GM12878 (cell line): ENCODE results near the gene SEMA3D. TPM values are rescaled to one million over a fixed set of nuclear protein-coding genes. Genes with fewer than 3 reads are reported as not detected.

Source experiments
- ATAC-seq: fragments of 200-7000 bp; cut with Tn5 transposase; 3 replicates; pipeline ENCODE4 v1.9.1; 2020; ENCODE audit warnings: mild to moderate bottlenecking, moderate library complexity
- BruUV-seq: library from RNA; stranded (reverse); fragments of 400-500 nt; replicated peaks from 2 replicates; lab custom pipeline; 2021; lab: Mats Ljungman, UMichigan
- CTCF ChIA-PET: fragments of 300-600 bp; sonication (Branson Sonifier 250); formaldehyde crosslinking; extraction: SDS; loops from one replicate; lab custom pipeline; 2021; ENCODE audit warnings: inconsistent platforms; lab: Yijun Ruan, JAX
- POLR2A ChIA-PET: fragments of 350-600 bp; formaldehyde crosslinking; extraction: SDS; loops from one replicate; lab custom pipeline; 2021; ENCODE audit warnings: inconsistent platforms; lab: Charles Lee
- RAD21 ChIA-PET: fragments of 300-600 bp; sonication (Branson Sonifier 250); formaldehyde crosslinking; loops from one replicate; lab custom pipeline; 2023; ENCODE audit warnings: antibody characterized with exemption; ENCODE audit not compliant: unreplicated experiment; lab: Charles Lee
- SMC1A ChIA-PET: fragments of 300-600 bp; sonication (Branson Sonifier 250); formaldehyde crosslinking; loops from one replicate; lab custom pipeline; 2023; ENCODE audit not compliant: unreplicated experiment, uncharacterized antibody; lab: Charles Lee
- DNase-seq: peaks from one replicate; pipeline ENCODE4 v3.0.0-alpha.2; 2011; ENCODE audit warnings: low read depth, low spot score
- FAIRE-seq: peaks from 3 replicates; lab custom pipeline; 2011; peaks lifted over from hg19 to GRCh38; lab: Jason Lieb, UNC
- H2AFZ ChIP-seq: 2 replicates; pipeline ENCODE4 v1.6.0; 2011; ENCODE audit warnings: low read depth, low read length, control low read depth; ENCODE audit not compliant: control insufficient read depth
- H3K27ac ChIP-seq: 2 replicates; pipeline ENCODE4 v1.5.1; 2011; ENCODE audit warnings: control low read depth; ENCODE audit not compliant: control insufficient read depth, insufficient read depth
- H3K27me3 ChIP-seq, 2 experiments: replicated peaks in 1 of 2; 2 replicates each; pipeline versions ENCODE4 v1.6.0 to v1.6.1; 2011; ENCODE audit warnings: low read length in 1 of 2; ENCODE audit not compliant: control insufficient read depth in 2 of 2, insufficient read depth in 2 of 2
- H3K36me3 ChIP-seq, 2 experiments: 2 replicates each; pipeline ENCODE4 v1.5.1; 2011; ENCODE audit warnings: low read length in 1 of 2; ENCODE audit not compliant: control insufficient read depth in 2 of 2, insufficient read depth in 2 of 2
- H3K4me1 ChIP-seq: 2 replicates; pipeline ENCODE4 v1.6.1; 2011; ENCODE audit warnings: mild to moderate bottlenecking, low read length, moderate library complexity, mixed read lengths; ENCODE audit not compliant: control insufficient read depth, insufficient read depth
- H3K4me2 ChIP-seq: 2 replicates; pipeline ENCODE4 v1.6.0; 2011; ENCODE audit warnings: control low read depth; ENCODE audit not compliant: control insufficient read depth, insufficient read depth
- H3K4me3 ChIP-seq: fragments of 200-600 bp; sonication (generic); 2 replicates; pipeline ENCODE4 v1.5.1; 2016
- H3K79me2 ChIP-seq: 2 replicates; pipeline ENCODE4 v1.6.0; 2011; ENCODE audit warnings: low read length; ENCODE audit not compliant: control insufficient read depth, insufficient read depth
- H3K9ac ChIP-seq: 2 replicates; pipeline ENCODE4 v1.8.0; 2011; ENCODE audit warnings: low read length, control low read depth, mixed read lengths; ENCODE audit not compliant: control insufficient read depth, insufficient read depth
- H3K9me3 ChIP-seq: replicated peaks from 3 replicates; pipeline ENCODE4 v1.5.1; 2011; ENCODE audit warnings: mild to moderate bottlenecking, low read length; ENCODE audit not compliant: control insufficient read depth, insufficient read depth
- H4K20me1 ChIP-seq: 2 replicates; pipeline ENCODE4 v1.6.0; 2011; ENCODE audit not compliant: control insufficient read depth, insufficient read depth
- BHLHE40 ChIP-seq, 2 experiments: fragments of 450-650 bp in 1 of 2; IDR thresholded peaks; 2 replicates each; pipeline ENCODE4 v1.6.1; 2011 to 2017; ENCODE audit warnings: low read depth in 2 of 2, borderline replicate concordance in 1 of 2, improper control_type of control experiment in 1 of 2, low read length in 1 of 2, mild to moderate bottlenecking in 1 of 2
- BRCA1 ChIP-seq: IDR thresholded peaks from 2 replicates; pipeline ENCODE4 v1.6.1; 2011; ENCODE audit warnings: low read depth, low read length, improper control_type of control experiment
- CEBPZ ChIP-seq: fragments of 150-350 bp; IDR thresholded peaks from 2 replicates; pipeline ENCODE4 v1.6.1; 2016; ENCODE audit warnings: low read depth, low read length
- EZH2 ChIP-seq: IDR thresholded peaks from 2 replicates; pipeline ENCODE4 v1.6.1; 2012; ENCODE audit warnings: low read depth, mild to moderate bottlenecking, control low read depth, inconsistent platforms, low read length, borderline replicate concordance; ENCODE audit not compliant: control insufficient read depth
- FOS ChIP-seq: IDR thresholded peaks from 3 replicates; pipeline ENCODE4 v1.6.1; 2011; ENCODE audit warnings: borderline replicate concordance; ENCODE audit not compliant: insufficient read length; ENCODE audit errors: extremely low read depth
- MTA2 ChIP-seq: fragments of 450-650 bp; IDR thresholded peaks from 2 replicates; pipeline ENCODE4 v1.6.1; 2016; ENCODE audit warnings: low read depth, mild to moderate bottlenecking, moderate library complexity
- NFXL1 ChIP-seq: fragments of 450-650 bp; IDR thresholded peaks from 2 replicates; pipeline ENCODE4 v1.6.1; 2017; ENCODE audit warnings: antibody characterized with exemption, mild to moderate bottlenecking, borderline replicate concordance
- PML ChIP-seq: IDR thresholded peaks from 2 replicates; pipeline ENCODE4 v1.6.1; 2012; ENCODE audit warnings: low read length, inconsistent platforms
- ZSCAN29 ChIP-seq: fragments of 450-650 bp; IDR thresholded peaks from 2 replicates; pipeline ENCODE4 v1.6.1; 2017; ENCODE audit warnings: mild to moderate bottlenecking, moderate library complexity
- ZZZ3 ChIP-seq: IDR thresholded peaks from 2 replicates; pipeline ENCODE4 v1.6.1; 2011; ENCODE audit warnings: low read depth; ENCODE audit not compliant: control insufficient read depth, insufficient read length
- whole genome bisulfite sequencing: methylation state at CpG from one replicate; pipeline ENCODE4 v1.1.6; 2016; ENCODE audit warnings: low lambda C conversion rate; ENCODE audit not compliant: insufficient replicate concordance, insufficient coverage; ENCODE audit errors: missing lambda C conversion rate; 5-methylcytosine and 5-hydroxymethylcytosine counted together
- in situ Hi-C: fragments of 300-500 bp; cut with MboI; formaldehyde crosslinking; loops from 9 replicates; pipeline ENCODE4 v1.14.3; 2018; ENCODE audit warnings: mixed read lengths
- intact Hi-C: fragments of 100-400 bp; cut with micrococcal nuclease; formaldehyde crosslinking; loops from one replicate; pipeline ENCODE4 v1.14.2; 2022; ENCODE audit not compliant: unreplicated experiment
- polyA plus RNA-seq, 11 experiments: library from polyadenylated mRNA; depleted of rRNA in 4 of 11; unstranded in 6 of 11; stranded (reverse) in 5 of 11; fragments of >200 nt; fragmentation: Nextera tagmentation in 4 of 11; fragmentation: Illumina TruSeq in 1 of 11; extraction: Ambion mirVana in 4 of 11; extraction: Trizol in 1 of 11; gene quantifications; 1 replicate in 1 of 11; 2 replicates in 10 of 11; pipeline versions ENCODE4 v1.2.1 to v1.2.3, GENCODE V29; 2011 to 2016; ENCODE audit warnings: inconsistent platforms in 2 of 11, missing spikeins in 2 of 11, low read depth in 1 of 11
- total RNA-seq, 4 experiments: library from RNA; depleted of rRNA in 3 of 4; stranded (reverse); fragments of >200 nt in 3 of 4; fragmentation: Illumina TruSeq in 1 of 4; extraction: Trizol in 1 of 4; gene quantifications; 2 replicates each; pipeline versions ENCODE4 v1.2.1 to v1.2.3, GENCODE V29; 2013 to 2021

The SEMA3D gene
- total and polyA plus RNA-seq, 10 of the 15 experiments (the other 5 are each of a cell fraction or from before 2014, with no cell fraction given): 0.04 TPM; not detected in 9

- no peak for TF ChIP-seq BHLHE40 (IDR thresholded peaks at IDR 0.05; ENCODE audit: borderline replicate concordance in 1 of 2, low read depth in 2 of 2, low read length in 1 of 2)
- no peak for TF ChIP-seq ZSCAN29
- TF ChIP-seq EZH2: no peak
These were observed 153.6 kb downstream of the SEMA3D start (continued) for GRCh38 chr7:85033263-85033662.

GRCh38 chr7:85031475-85031874 is 155.4 kb downstream of the SEMA3D start:
- Histone ChIP-seq H3K9ac (no peak overlapping the region), H3K4me3 (no peak overlapping the region), H2AFZ (no peak overlapping the region), H3K4me2 (no peak overlapping the region), H3K36me3 (no peaks in the 10 kb centered on the region), H3K27me3 (no peaks in the 10 kb centered on the region), H3K4me1 (no peaks in the 10 kb centered on the region), H3K27ac (no peak overlapping the region), H3K9me3 (no peaks in the 10 kb centered on the region), H3K79me2 (no peaks in the 10 kb centered on the region), H4K20me1 (no peaks in the 10 kb centered on the region)
- ChIA-PET SMC1A (interaction anchor here (0.7 to 1.5 kb wide), 3 partner anchors 521 to 1095 kb away, joined by 3 to 4 read pairs (median 3); no protein-coding TSS in a partner anchor), CTCF (interaction anchor here (0.6 to 9.3 kb wide), 8 partner anchors 11 to 1096 kb away, joined by 3 to 45 read pairs (median 4); no protein-coding TSS in a partner anchor), POLR2A (no interaction called here), RAD21 (no interaction called here)
- intact Hi-C loops: loop anchor here (1.0 to 5.0 kb wide), 4 partner anchors 523 to 1437 kb away; no protein-coding TSS in a partner anchor
- FAIRE-seq: no peak
- WGBS: 62% methylated on average over 3 of the region's 3 CpGs
- DNase-seq: no peak
- no peak for ATAC-seq
- no TSS peak for BruUV-seq
- in situ Hi-C loops: loop anchor here (25.0 kb wide), 1 partner anchor 706 kb away; no protein-coding TSS in a partner anchor
- no peak for TF ChIP-seq CEBPZ
- TF ChIP-seq NFXL1: no peak
- no peak for TF ChIP-seq FOS
- TF ChIP-seq MTA2: no peak
- TF ChIP-seq PML: no peak
- TF ChIP-seq BRCA1: no peak
- TF ChIP-seq ZZZ3: no peak
